ENCODE results near the gene SLC2A9.
"Not testable (repeated sequence)": the region's sequence is repeated elsewhere in the genome, so short reads cannot be mapped to it uniquely, and the experiment has no call there.

SLC2A9 gene

GRCh38 chr4:9918484-9918883 is 102.8 kb downstream of the SLC2A9 start:
- Mint-ChIP-seq H3K9me3 (no peaks in the 10 kb centered on the region), H3K4me1 (no peaks in the 10 kb centered on the region), H3K27me3 (peaks cover 0 to 5% of the 10 kb centered on the region in 2 donors), H3K36me3 (no peaks in the 10 kb centered on the region), H3K27ac (no peak overlapping the region), H3K4me3 (no peak overlapping the region)
- ATAC-seq (replicated peaks) (no peak), DNase-seq (no peak)

DNA sequence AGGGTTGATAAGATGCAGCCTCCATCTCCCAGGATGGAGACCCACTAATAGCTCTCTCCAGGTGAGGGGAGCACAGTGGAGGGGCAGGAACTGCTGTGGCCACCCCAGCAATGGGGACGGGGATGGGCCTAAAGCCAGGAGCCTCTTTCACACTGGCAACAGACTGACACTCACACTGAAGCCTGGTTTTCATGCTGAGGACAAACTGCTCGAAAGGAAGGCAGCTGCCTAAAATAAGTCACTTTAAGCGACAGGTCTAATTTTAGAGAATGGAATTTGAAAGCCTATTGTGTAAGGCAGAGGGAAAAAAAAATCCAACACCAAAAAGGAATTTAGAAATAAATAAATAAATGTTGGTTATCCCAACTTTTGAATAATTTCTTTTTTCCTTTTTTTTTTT is 104.4 kb downstream of the SLC2A9 start:
- Mint-ChIP-seq H3K9me3 (no peaks in the 10 kb centered on the region), H3K4me3 (no peak overlapping the region), H3K4me1 (no peaks in the 10 kb centered on the region), H3K27ac (no peak overlapping the region), H3K36me3 (no peaks in the 10 kb centered on the region), H3K27me3 (peaks cover 0 to 8% of the 10 kb centered on the region in 2 donors)
- DNase-seq = no peak
- no peak for ATAC-seq (replicated peaks)

DNA sequence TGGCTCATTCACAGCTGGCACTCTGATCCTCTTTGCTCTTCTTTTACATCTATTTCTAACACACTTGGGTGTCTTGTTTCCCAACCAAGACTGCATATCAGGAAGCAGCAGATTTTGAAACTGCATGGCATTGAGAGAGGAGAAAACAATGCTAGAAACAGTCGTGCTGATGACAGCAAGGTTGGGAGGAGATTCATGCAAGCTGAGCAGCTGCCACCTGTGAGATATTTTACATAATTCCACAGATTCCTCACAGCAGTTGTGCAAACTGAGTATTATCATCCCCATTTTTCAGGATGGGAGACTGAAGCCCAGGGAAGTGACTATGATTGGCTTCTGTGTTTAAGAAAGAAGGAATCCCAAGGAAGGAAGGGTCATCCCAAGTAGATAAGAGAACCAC is 105.0 kb downstream of the SLC2A9 start:
- DNase-seq (no peak), ATAC-seq (replicated peaks) (no peak)
- no peak overlapping the region for H3K27ac Mint-ChIP-seq
- no peaks in the 10 kb centered on the region for H3K9me3 Mint-ChIP-seq
- H3K4me3 Mint-ChIP-seq = no peak overlapping the region
- H3K27me3 Mint-ChIP-seq = peaks cover 0 to 8% of the 10 kb centered on the region in 2 donors
- H3K4me1 Mint-ChIP-seq = no peaks in the 10 kb centered on the region
- no peaks in the 10 kb centered on the region for H3K36me3 Mint-ChIP-seq

GRCh38 chr4:9913846-9914245 is 107.5 kb downstream of the SLC2A9 start:
- Mint-ChIP-seq H3K27me3 (peaks cover 4 to 8% of the 10 kb centered on the region in 2 donors), H3K4me1 (no peaks in the 10 kb centered on the region), H3K27ac (no peak overlapping the region), H3K36me3 (no peaks in the 10 kb centered on the region), H3K4me3 (no peak overlapping the region), H3K9me3 (peaks cover 0 to 1% of the 10 kb centered on the region in 2 donors)
- ATAC-seq (replicated peaks) = no peak
- no peak for DNase-seq

- H3K36me3 Mint-ChIP-seq = no peaks in the 10 kb centered on the region
- no peak overlapping the region for H3K4me3 Mint-ChIP-seq
- H3K27ac Mint-ChIP-seq = no peak overlapping the region
- peaks cover 0 to 2% of the 10 kb centered on the region in 2 donors for H3K9me3 Mint-ChIP-seq
- ATAC-seq (replicated peaks) = no peak
- no peaks in the 10 kb centered on the region for H3K4me1 Mint-ChIP-seq
- no peak for DNase-seq
- H3K27me3 Mint-ChIP-seq = peaks cover 0 to 4% of the 10 kb centered on the region in 2 donors
Observed at GRCh38 chr4:9906996-9907395, 114.3 kb downstream of the SLC2A9 start.

GRCh38 chr4:9904976-9905587 is 116.2 kb downstream of the SLC2A9 start:
- Mint-ChIP-seq H3K36me3 (no peaks in the 10 kb centered on the region), H3K27me3 (peaks cover 3 to 5% of the 10 kb centered on the region in 2 donors), H3K9me3 (peaks cover 0 to 2% of the 10 kb centered on the region in 2 donors), H3K4me3 (no peak overlapping the region), H3K27ac (no peak overlapping the region), H3K4me1 (no peaks in the 10 kb centered on the region)
- DNase-seq (no peak), ATAC-seq (replicated peaks) (no peak)

DNA sequence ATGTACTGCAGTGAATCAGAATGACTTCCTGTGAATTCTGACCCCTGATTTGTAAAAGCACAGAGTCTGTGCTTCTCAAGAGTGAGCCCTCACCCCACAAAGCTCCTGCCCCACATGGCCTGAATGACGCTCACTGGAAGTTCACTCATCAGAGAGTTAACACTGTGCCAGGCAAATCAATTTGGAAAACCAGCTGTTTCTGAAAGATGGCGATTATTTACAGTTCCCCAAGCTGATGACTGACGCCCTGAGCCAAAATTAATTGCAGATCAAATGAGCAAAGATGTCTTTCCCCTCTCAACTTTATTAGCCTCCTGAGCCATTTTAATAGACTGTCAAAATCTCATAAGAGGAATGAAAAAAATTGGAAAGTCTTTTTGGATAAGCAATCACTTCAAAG is 118.0 kb downstream of the SLC2A9 start:
- ATAC-seq (replicated peaks) (no peak), DNase-seq (no peak)
- no peaks in the 10 kb centered on the region for H3K36me3 Mint-ChIP-seq
- H3K27me3 Mint-ChIP-seq = peaks cover 6 to 10% of the 10 kb centered on the region in 2 donors
- no peaks in the 10 kb centered on the region for H3K4me1 Mint-ChIP-seq
- H3K4me3 Mint-ChIP-seq = no peak overlapping the region
- no peak overlapping the region for H3K27ac Mint-ChIP-seq
- H3K9me3 Mint-ChIP-seq = no peaks in the 10 kb centered on the region

DNA sequence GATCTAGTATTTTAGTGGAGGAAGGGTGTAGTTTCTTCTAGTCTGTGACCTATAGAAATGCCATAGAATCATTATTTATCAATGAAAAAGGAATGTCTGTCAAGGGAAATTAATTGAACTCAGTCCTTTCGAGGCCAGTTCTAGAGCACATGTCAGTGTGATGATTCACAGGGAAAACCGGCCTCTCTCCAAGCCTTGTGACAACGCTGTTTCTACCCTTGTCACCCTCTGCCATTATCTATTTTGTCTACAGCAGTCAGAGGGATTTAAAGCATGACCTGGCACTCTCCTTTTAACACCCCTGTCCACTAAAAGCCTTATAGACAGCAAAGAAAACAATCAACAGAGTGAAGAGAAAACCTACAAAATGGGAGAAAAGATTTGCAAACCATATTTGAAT is 120.0 kb downstream of the SLC2A9 start:
- H3K27me3 Mint-ChIP-seq = peaks cover 6 to 10% of the 10 kb centered on the region in 2 donors

DNA sequence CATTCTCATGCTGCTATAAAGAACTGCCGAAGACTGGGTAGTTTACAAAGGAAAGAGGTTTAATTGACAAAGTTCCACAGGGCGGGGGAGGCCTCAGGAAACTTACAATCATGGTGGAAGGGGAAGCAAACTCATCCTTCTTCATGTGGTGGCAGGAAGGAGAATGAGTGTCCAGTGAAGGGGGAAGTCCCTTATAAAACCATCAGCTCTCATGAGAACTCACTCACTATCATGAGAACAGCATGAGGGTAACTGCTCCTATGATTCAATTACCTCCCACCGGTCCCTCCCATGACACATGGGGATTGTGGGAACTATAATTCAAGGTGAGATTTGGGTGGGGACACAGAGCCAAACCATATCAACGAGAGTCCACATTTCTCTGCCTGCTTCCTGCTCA is 120.7 kb downstream of the SLC2A9 start:
- H3K36me3 Mint-ChIP-seq = not testable (repeated sequence)

More for the DNA sequence above, 120.0 kb downstream of the SLC2A9 start:
- no peak for DNase-seq
- no peaks in the 10 kb centered on the region for H3K4me1 Mint-ChIP-seq
- ATAC-seq (replicated peaks) = no peak
- no peak overlapping the region for H3K27ac Mint-ChIP-seq
- no peak overlapping the region for H3K4me3 Mint-ChIP-seq
- no peaks in the 10 kb centered on the region for H3K36me3 Mint-ChIP-seq
- H3K9me3 Mint-ChIP-seq = no peaks in the 10 kb centered on the region

GRCh38 chr4:9899306-9900055 is 121.8 kb downstream of the SLC2A9 start:
- Mint-ChIP-seq H3K4me1 (no peaks in the 10 kb centered on the region), H3K36me3 (no peaks in the 10 kb centered on the region), H3K4me3 (no peak overlapping the region), H3K27me3 (peaks cover 6 to 10% of the 10 kb centered on the region in 2 donors), H3K9me3 (no peaks in the 10 kb centered on the region), H3K27ac (no peak overlapping the region)
- no peak for DNase-seq
- no peak for ATAC-seq (replicated peaks)

More for the DNA sequence above, 120.7 kb downstream of the SLC2A9 start:
- DNase-seq; H3K4me3 Mint-ChIP-seq; ATAC-seq (replicated peaks); H3K27me3 Mint-ChIP-seq; H3K27ac Mint-ChIP-seq; H3K4me1 Mint-ChIP-seq; H3K9me3 Mint-ChIP-seq: not testable (repeated sequence)

DNA sequence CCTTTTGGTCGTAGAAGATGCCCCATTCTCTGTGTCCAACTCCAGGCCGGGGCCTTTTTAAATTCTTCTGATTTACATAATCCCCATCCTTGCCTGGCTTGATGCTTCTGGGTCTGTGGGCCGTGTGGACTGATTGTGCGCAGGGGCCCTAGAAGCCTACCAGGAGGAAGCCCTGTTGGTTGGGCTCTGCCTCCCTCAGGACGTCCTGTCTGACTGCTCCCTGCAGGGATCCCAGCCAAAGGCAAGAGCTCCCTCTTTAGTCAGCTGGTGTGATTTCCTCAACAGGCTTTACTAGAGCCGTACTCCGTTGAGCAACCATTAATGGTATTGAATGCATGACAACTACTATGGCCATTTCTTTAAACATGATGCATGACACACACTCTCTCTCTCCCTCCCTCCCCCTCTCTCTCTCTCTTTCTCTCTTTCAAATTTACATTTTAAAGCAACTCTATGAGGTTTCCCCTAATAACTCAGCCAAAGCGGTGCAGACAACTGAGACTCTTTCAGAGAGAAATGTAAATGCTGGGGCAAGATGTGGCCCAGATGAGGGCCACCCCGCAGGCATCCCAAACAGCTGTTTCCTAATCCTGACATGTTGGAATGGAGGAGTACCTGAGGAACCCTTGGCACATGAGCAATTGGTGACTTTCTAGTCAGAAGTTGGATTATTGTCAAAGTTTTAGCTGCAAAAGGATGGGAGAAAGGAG is 122.5 kb downstream of the SLC2A9 start:
- Mint-ChIP-seq H3K27me3 (peaks cover 6 to 10% of the 10 kb centered on the region in 2 donors), H3K27ac (no peak overlapping the region), H3K9me3 (no peaks in the 10 kb centered on the region), H3K4me1 (no peaks in the 10 kb centered on the region), H3K36me3 (no peaks in the 10 kb centered on the region), H3K4me3 (no peak overlapping the region)
- ATAC-seq (replicated peaks) (no peak), DNase-seq (no peak)

- no peaks in the 10 kb centered on the region for H3K36me3 Mint-ChIP-seq
- H3K27ac Mint-ChIP-seq = no peak overlapping the region
- no peak for ATAC-seq (replicated peaks)
Observed at GRCh38 chr4:9895333-9895705, 126.0 kb downstream of the SLC2A9 start.

DNA sequence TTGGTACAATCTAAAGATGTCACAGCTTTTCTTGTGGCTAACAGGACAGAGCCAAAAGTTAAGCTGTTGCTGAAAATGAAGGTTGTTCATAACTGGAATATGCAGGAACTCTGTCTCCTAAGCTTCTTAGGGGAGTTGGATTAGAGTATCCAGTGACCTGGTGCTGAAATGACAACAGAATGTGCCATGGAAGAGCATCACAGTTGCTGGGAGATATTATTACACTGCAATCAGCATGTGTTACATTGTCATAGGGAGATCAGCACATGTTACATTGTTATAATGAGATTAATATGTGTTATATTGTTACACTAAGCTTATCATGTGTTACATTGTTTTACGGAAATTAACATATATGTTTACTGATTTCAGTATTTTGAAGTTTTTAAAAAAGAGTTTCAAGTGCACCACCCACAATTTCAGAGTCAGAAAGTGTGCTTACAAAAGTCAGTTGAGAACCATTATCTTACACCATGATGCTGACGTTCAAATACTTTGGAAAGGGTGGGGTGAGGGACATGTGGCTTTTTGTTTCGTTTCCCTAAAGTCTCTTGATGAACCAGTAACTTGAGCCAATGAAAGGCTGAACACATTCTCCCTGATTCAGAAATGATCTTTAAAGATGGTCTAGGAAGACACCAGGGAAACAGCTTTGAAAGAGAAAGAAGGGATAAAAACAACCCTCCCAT is 126.5 kb downstream of the SLC2A9 start:
- H3K4me3 Mint-ChIP-seq = no peak overlapping the region
- ATAC-seq (replicated peaks) = no peak
- no peak for DNase-seq
- no peaks in the 10 kb centered on the region for H3K9me3 Mint-ChIP-seq
- peaks cover under 1 to 6% of the 10 kb centered on the region in 2 donors for H3K27me3 Mint-ChIP-seq
- no peaks in the 10 kb centered on the region for H3K36me3 Mint-ChIP-seq
- H3K27ac Mint-ChIP-seq = no peak overlapping the region
- no peaks in the 10 kb centered on the region for H3K4me1 Mint-ChIP-seq

More at GRCh38 chr4:9895333-9895705, 126.0 kb downstream of the SLC2A9 start:
- H3K4me3 Mint-ChIP-seq = no peak overlapping the region
- DNase-seq = no peak
- H3K9me3 Mint-ChIP-seq = no peaks in the 10 kb centered on the region
- peaks cover 6 to 11% of the 10 kb centered on the region in 2 donors for H3K27me3 Mint-ChIP-seq
- H3K4me1 Mint-ChIP-seq = no peaks in the 10 kb centered on the region

DNA sequence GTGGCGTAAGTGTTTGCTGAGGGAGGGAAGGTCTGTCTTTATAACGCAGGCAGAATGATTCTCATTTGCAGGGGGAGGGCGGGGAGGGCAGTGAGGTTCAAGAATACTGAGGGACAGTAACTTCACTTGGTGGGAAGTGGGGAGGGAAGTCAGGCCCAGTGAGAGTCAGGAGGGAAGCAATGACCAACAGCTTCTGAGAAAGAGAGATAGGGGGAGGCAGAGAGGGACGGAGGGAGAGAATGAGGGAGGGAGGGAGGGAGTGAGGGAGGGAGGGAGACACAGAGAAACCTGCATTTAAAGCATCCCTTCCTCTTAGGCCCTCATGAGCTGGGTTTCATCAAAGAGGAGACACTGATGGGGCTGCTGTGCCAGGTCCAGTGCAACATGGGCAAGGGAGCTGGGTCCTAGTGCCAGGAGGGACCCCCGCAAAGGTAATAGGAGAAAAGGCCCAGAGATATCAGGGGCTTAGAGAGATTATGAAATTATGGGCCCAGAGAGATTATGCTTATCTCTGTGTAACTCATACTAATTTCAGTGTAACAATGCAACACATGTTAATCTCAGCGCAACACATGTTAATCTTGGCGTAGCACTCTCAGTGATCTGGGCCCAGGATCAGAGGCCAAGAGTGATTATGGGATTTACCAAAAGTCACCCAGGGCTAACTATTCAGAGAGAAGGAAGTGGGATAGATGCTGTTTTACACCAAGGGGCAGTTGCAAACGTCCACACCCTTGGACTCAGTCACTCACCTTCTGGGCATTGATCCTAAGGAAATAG is 127.8 kb downstream of the SLC2A9 start:
- Mint-ChIP-seq H3K27ac (no peak overlapping the region), H3K27me3 (peaks cover 0 to 6% of the 10 kb centered on the region in 2 donors), H3K4me3 (no peak overlapping the region), H3K4me1 (no peaks in the 10 kb centered on the region), H3K36me3 (no peaks in the 10 kb centered on the region), H3K9me3 (no peaks in the 10 kb centered on the region)
- ATAC-seq (replicated peaks) (no peak), DNase-seq (no peak)
